Measurements from ENCODE around the gene SUGT1. TPM values are rescaled to one million over a fixed set of nuclear protein-coding genes. Genes with fewer than 3 reads are reported as not detected.

The SUGT1 gene
- total and polyA plus RNA-seq, 7 experiments from 2014 or later, result 21.3 to 49.0 (median 36.9) TPM

- Mint-ChIP-seq H3K4me3 (no peak overlapping the region), H3K9me3 (peaks cover 0 to 29% (median 8%) of the 10 kb centered on the region in 11 donors), H3K4me1 (peaks cover 0 to 2% (median 0%) of the 10 kb centered on the region in 7 donors), H3K27me3 (peaks cover 32 to 67% (median 53%) of the 10 kb centered on the region in 5 donors), H3K27ac (no peak overlapping the region), H3K36me3 (peaks cover 0 to 12% (median 11%) of the 10 kb centered on the region in 5 donors)
- intact Hi-C loops (cut with micrococcal nuclease), result no loop called here
- H3K36me3 ChIP-seq (ENCODE audit: control insufficient read depth in 2 of 3, insufficient read depth in 3 of 3, low read length in 3 of 3), result no peaks in the 10 kb centered on the region
- no peak for ATAC-seq
- H3K27ac ChIP-seq (ENCODE audit: low read depth, low read length), result no peak overlapping the region
- DNase-seq, result no peak
- H3K27me3 ChIP-seq (ENCODE audit: control insufficient read depth in 2 of 2, insufficient read depth in 2 of 2, low read length in 2 of 2), result no peaks in the 10 kb centered on the region
- ChIA-PET POLR2A (no interaction called here), CTCF (no interaction called here)
- H3K4me3 ChIP-seq (ENCODE audit: low read length), result no peak overlapping the region
- H3K9me3 ChIP-seq (ENCODE audit: control insufficient read depth in 2 of 3, low read length in 3 of 3), result no peaks in the 10 kb centered on the region
- no peaks in the 10 kb centered on the region for H3K4me1 ChIP-seq (ENCODE audit: control insufficient read depth in 2 of 2, insufficient read depth in 2 of 2, low read length in 2 of 2)
These were observed 92.3 kb downstream of the SUGT1 start for GRCh38 chr13:52744842-52745375.

GRCh38 chr13:52746141-52746540, 93.5 kb downstream of the SUGT1 start:
- ChIA-PET CTCF (no interaction called here), POLR2A (no interaction called here)
- Mint-ChIP-seq H3K4me3 (no peak overlapping the region), H3K9me3 (peaks cover 0 to 23% (median 8%) of the 10 kb centered on the region in 11 donors), H3K27me3 (peaks cover 19 to 66% (median 45%) of the 10 kb centered on the region in 5 donors), H3K4me1 (no peaks in the 10 kb centered on the region), H3K27ac (no peak overlapping the region), H3K36me3 (peaks cover 0 to 12% (median 9%) of the 10 kb centered on the region in 5 donors)
- no peak overlapping the region for H3K27ac ChIP-seq (ENCODE audit: low read depth, low read length)
- no peak overlapping the region for H3K4me3 ChIP-seq (ENCODE audit: low read length)
- intact Hi-C loops (cut with micrococcal nuclease), result no loop called here
- no peak for DNase-seq
- no peaks in the 10 kb centered on the region for H3K36me3 ChIP-seq (ENCODE audit: control insufficient read depth in 2 of 3, insufficient read depth in 3 of 3, low read length in 3 of 3)
- H3K4me1 ChIP-seq (ENCODE audit: control insufficient read depth in 2 of 2, insufficient read depth in 2 of 2, low read length in 2 of 2), result no peaks in the 10 kb centered on the region
- H3K27me3 ChIP-seq (ENCODE audit: control insufficient read depth in 2 of 2, insufficient read depth in 2 of 2, low read length in 2 of 2), result no peaks in the 10 kb centered on the region
- no peak for ATAC-seq
- no peaks in the 10 kb centered on the region for H3K9me3 ChIP-seq (ENCODE audit: control insufficient read depth in 2 of 3, low read length in 3 of 3)

- no peak overlapping the region for H3K4me3 Mint-ChIP-seq
- ChIA-PET CTCF (no interaction called here), POLR2A (no interaction called here)
- intact Hi-C loops (cut with micrococcal nuclease), result no loop called here
- Histone ChIP-seq H3K27me3 (ENCODE audit: control insufficient read depth in 2 of 2, insufficient read depth in 2 of 2, low read length in 2 of 2) (no peaks in the 10 kb centered on the region), H3K9me3 (ENCODE audit: control insufficient read depth in 2 of 3, low read length in 3 of 3) (no peaks in the 10 kb centered on the region), H3K4me1 (ENCODE audit: control insufficient read depth in 2 of 2, insufficient read depth in 2 of 2, low read length in 2 of 2) (no peaks in the 10 kb centered on the region), H3K36me3 (ENCODE audit: control insufficient read depth in 2 of 3, insufficient read depth in 3 of 3, low read length in 3 of 3) (no peaks in the 10 kb centered on the region), H3K27ac (ENCODE audit: low read depth, low read length) (no peak overlapping the region), H3K4me3 (ENCODE audit: low read length) (no peak overlapping the region)
- no peaks in the 10 kb centered on the region for H3K4me1 Mint-ChIP-seq
- H3K36me3 Mint-ChIP-seq, result peaks cover 0 to 4% (median 0%) of the 10 kb centered on the region in 5 donors
- H3K27me3 Mint-ChIP-seq, result peaks cover 6 to 45% (median 27%) of the 10 kb centered on the region in 5 donors
- no peak for ATAC-seq
- H3K27ac Mint-ChIP-seq, result no peak overlapping the region
- no peak for DNase-seq
- peaks cover 0 to 4% (median 0%) of the 10 kb centered on the region in 11 donors for H3K9me3 Mint-ChIP-seq
These were observed 96.8 kb downstream of the SUGT1 start for GRCh38 chr13:52749419-52749818.

Other genes starting within 250 kb of the SUGT1 start
- under 1 TPM; 0.22 to 0.54 (median 0.29) TPM for gene THSD1, start 246.7 kb upstream of the SUGT1 start, total RNA-seq
- under 1 TPM; 0.12 to 0.46 TPM for gene THSD1, start 246.7 kb upstream of the SUGT1 start, polyA plus RNA-seq
- gene VPS36, start 202.2 kb upstream of the SUGT1 start, total RNA-seq, result 10 to 100 TPM; 40.4 to 53.7 (median 49.5) TPM
- 10 to 100 TPM; 23.1 to 31.3 TPM for gene VPS36, start 202.2 kb upstream of the SUGT1 start, polyA plus RNA-seq
- gene CKAP2, start 197.4 kb upstream of the SUGT1 start, total RNA-seq, result 10 to 100 TPM; 12.0 to 59.9 (median 27.7) TPM
- 10 to 100 TPM; 12.2 to 12.6 TPM for gene CKAP2, start 197.4 kb upstream of the SUGT1 start, polyA plus RNA-seq
- gene HNRNPA1L2, start 10.4 kb upstream of the SUGT1 start, total RNA-seq, result 10 to 100 TPM; 11.8 to 21.1 (median 13.8) TPM
- gene HNRNPA1L2, start 10.4 kb upstream of the SUGT1 start, polyA plus RNA-seq, result 10 to 100 TPM in 1 of 2 donors, 1 to 10 TPM in 1; 8.0 to 15.1 TPM
- not detected for gene CNMD, start 87.0 kb downstream of the SUGT1 start, total RNA-seq
- under 1 TPM in 1 of 2 donors, not detected in 1; 0.13 TPM for gene CNMD, start 87.0 kb downstream of the SUGT1 start, polyA plus RNA-seq
- gene PCDH8, start 195.8 kb downstream of the SUGT1 start, total RNA-seq, result not detected
- gene PCDH8, start 195.8 kb downstream of the SUGT1 start, polyA plus RNA-seq, result not detected

Data from naive thymus-derived CD4-positive, alpha-beta T cell (primary cell).